ENCODE measurements around the gene GOSR1.
"Not testable (repeated sequence)": the region's sequence is repeated elsewhere in the genome, so short reads cannot be mapped to it uniquely, and the experiment has no call there.

GOSR1 gene

GRCh38 chr17:30537667-30538066, 60.5 kb downstream of the GOSR1 start:
- H3K27me3 Mint-ChIP-seq; ATAC-seq (replicated peaks); H3K27ac Mint-ChIP-seq; H3K36me3 Mint-ChIP-seq (ENCODE audit: insufficient read depth); H3K9me3 Mint-ChIP-seq; DNase-seq; H3K4me3 Mint-ChIP-seq; H3K4me1 Mint-ChIP-seq (ENCODE audit: low read depth in 2 of 2): not testable (repeated sequence)

- Mint-ChIP-seq H3K36me3 (ENCODE audit: insufficient read depth) (no peaks in the 10 kb centered on the region), H3K4me3 (no peak overlapping the region)
Measured at GRCh38 chr17:30541802-30542201, 64.6 kb downstream of the GOSR1 start.

GRCh38 chr17:30543456-30543855, 66.2 kb downstream of the GOSR1 start:
- H3K4me3 Mint-ChIP-seq, result no peak overlapping the region
- ATAC-seq (replicated peaks), result no peak
- H3K27ac Mint-ChIP-seq, result no peak overlapping the region
- no peak for DNase-seq
- H3K9me3 Mint-ChIP-seq, result no peaks in the 10 kb centered on the region
- no peaks in the 10 kb centered on the region for H3K36me3 Mint-ChIP-seq (ENCODE audit: insufficient read depth)
- no peaks in the 10 kb centered on the region for H3K27me3 Mint-ChIP-seq
- H3K4me1 Mint-ChIP-seq (ENCODE audit: low read depth in 2 of 2), result no peaks in the 10 kb centered on the region

More at GRCh38 chr17:30541802-30542201, 64.6 kb downstream of the GOSR1 start:
- no peaks in the 10 kb centered on the region for H3K27me3 Mint-ChIP-seq
- no peaks in the 10 kb centered on the region for H3K9me3 Mint-ChIP-seq
- no peaks in the 10 kb centered on the region for H3K4me1 Mint-ChIP-seq (ENCODE audit: low read depth in 2 of 2)
- ATAC-seq (replicated peaks) (no peak), DNase-seq (no peak)
- no peak overlapping the region for H3K27ac Mint-ChIP-seq

GRCh38 chr17:30545024-30545423, 67.8 kb downstream of the GOSR1 start:
- Mint-ChIP-seq H3K4me3 (no peak overlapping the region), H3K9me3 (no peaks in the 10 kb centered on the region), H3K4me1 (ENCODE audit: low read depth in 2 of 2) (no peaks in the 10 kb centered on the region), H3K27ac (no peak overlapping the region), H3K27me3 (no peaks in the 10 kb centered on the region), H3K36me3 (ENCODE audit: insufficient read depth) (no peaks in the 10 kb centered on the region)
- ATAC-seq (replicated peaks) (no peak), DNase-seq (no peak)

GRCh38 chr17:30547778-30548573, 70.8 kb downstream of the GOSR1 start:
- Mint-ChIP-seq H3K27ac (no peak overlapping the region), H3K4me1 (ENCODE audit: low read depth in 2 of 2) (peaks cover 4 to 7% of the 10 kb centered on the region in 2 donors), H3K4me3 (no peak overlapping the region), H3K36me3 (ENCODE audit: insufficient read depth) (no peaks in the 10 kb centered on the region), H3K9me3 (no peaks in the 10 kb centered on the region), H3K27me3 (no peaks in the 10 kb centered on the region)
- DNase-seq, result no peak
- ATAC-seq (replicated peaks), result no peak

- H3K27ac Mint-ChIP-seq; H3K4me3 Mint-ChIP-seq; ATAC-seq (replicated peaks); H3K36me3 Mint-ChIP-seq (ENCODE audit: insufficient read depth); H3K27me3 Mint-ChIP-seq; H3K9me3 Mint-ChIP-seq; DNase-seq; H3K4me1 Mint-ChIP-seq (ENCODE audit: low read depth in 2 of 2): not testable (repeated sequence)
Measured at GRCh38 chr17:30549181-30549580, 72.0 kb downstream of the GOSR1 start.

GRCh38 chr17:30549864-30550511, 72.8 kb downstream of the GOSR1 start:
- DNase-seq, result no peak
- H3K27me3 Mint-ChIP-seq, result peaks cover 0 to 9% of the 10 kb centered on the region in 2 donors
- peaks cover 4 to 7% of the 10 kb centered on the region in 2 donors for H3K4me1 Mint-ChIP-seq (ENCODE audit: low read depth in 2 of 2)
- ATAC-seq (replicated peaks), result no peak
- H3K4me3 Mint-ChIP-seq, result no peak overlapping the region
- H3K9me3 Mint-ChIP-seq, result no peaks in the 10 kb centered on the region
- H3K27ac Mint-ChIP-seq, result no peak overlapping the region
- H3K36me3 Mint-ChIP-seq (ENCODE audit: insufficient read depth), result peaks cover 3% of the 10 kb centered on the region

GRCh38 chr17:30550512-30551273, 73.5 kb downstream of the GOSR1 start:
- Mint-ChIP-seq H3K27me3 (peaks cover 0 to 9% of the 10 kb centered on the region in 2 donors), H3K36me3 (ENCODE audit: insufficient read depth) (peaks cover 3% of the 10 kb centered on the region), H3K4me3 (no peak overlapping the region), H3K27ac (peak overlapping the region in 1 of 2 donors; percentile 76), H3K4me1 (ENCODE audit: low read depth in 2 of 2) (peaks cover 4 to 7% of the 10 kb centered on the region in 2 donors), H3K9me3 (no peaks in the 10 kb centered on the region)
- DNase-seq (no peak), ATAC-seq (replicated peaks) (peak; percentile 17)

- H3K4me1 Mint-ChIP-seq (ENCODE audit: low read depth in 2 of 2); DNase-seq; H3K36me3 Mint-ChIP-seq (ENCODE audit: insufficient read depth); H3K27me3 Mint-ChIP-seq; ATAC-seq (replicated peaks); H3K9me3 Mint-ChIP-seq; H3K4me3 Mint-ChIP-seq: not testable (repeated sequence)
- H3K27ac Mint-ChIP-seq, result peak overlapping the region; percentile 10 to 76
Measured at GRCh38 chr17:30551274-30551995, 74.2 kb downstream of the GOSR1 start.

- no peak for DNase-seq
- Mint-ChIP-seq H3K36me3 (ENCODE audit: insufficient read depth) (peaks cover 3% of the 10 kb centered on the region), H3K4me1 (ENCODE audit: low read depth in 2 of 2) (peaks cover 4 to 7% of the 10 kb centered on the region in 2 donors), H3K27me3 (peaks cover 0 to 9% of the 10 kb centered on the region in 2 donors), H3K9me3 (no peaks in the 10 kb centered on the region), H3K4me3 (no peak overlapping the region), H3K27ac (peak overlapping the region in 1 of 2 donors; percentile 76)
- no peak for ATAC-seq (replicated peaks)
Measured at GRCh38 chr17:30551996-30552339, 74.8 kb downstream of the GOSR1 start.

- H3K9me3 Mint-ChIP-seq, result no peaks in the 10 kb centered on the region
- ATAC-seq (replicated peaks) (no peak), DNase-seq (no peak)
- H3K36me3 Mint-ChIP-seq (ENCODE audit: insufficient read depth), result peaks cover 3% of the 10 kb centered on the region
- H3K27ac Mint-ChIP-seq, result no peak overlapping the region
- H3K4me1 Mint-ChIP-seq (ENCODE audit: low read depth in 2 of 2), result peaks cover 7 to 10% of the 10 kb centered on the region in 2 donors
- H3K27me3 Mint-ChIP-seq, result peaks cover 0 to 9% of the 10 kb centered on the region in 2 donors
- no peak overlapping the region for H3K4me3 Mint-ChIP-seq
Measured at GRCh38 chr17:30552994-30553566, 75.9 kb downstream of the GOSR1 start.

GRCh38 chr17:30553823-30554440, 76.7 kb downstream of the GOSR1 start:
- not testable (repeated sequence) for H3K36me3 Mint-ChIP-seq (ENCODE audit: insufficient read depth); DNase-seq; H3K27me3 Mint-ChIP-seq; H3K27ac Mint-ChIP-seq; ATAC-seq (replicated peaks); H3K9me3 Mint-ChIP-seq; H3K4me3 Mint-ChIP-seq
- peaks cover 7 to 10% of the 10 kb centered on the region in 2 donors for H3K4me1 Mint-ChIP-seq (ENCODE audit: low read depth in 2 of 2)
